GM12892 (cell line): ENCODE data around the gene CSNK1D.

ENCODE experiments used
- POLR2A ChIP-seq: IDR thresholded peaks from 2 replicates; pipeline ENCODE4 v1.6.1; 2011; ENCODE audit warnings: low read depth, low read length, control low read depth
- POLR2AphosphoS5 ChIP-seq: IDR thresholded peaks from 2 replicates; pipeline ENCODE4 v1.6.1; 2011; ENCODE audit warnings: low read depth, low read length, control low read depth
- TAF1 ChIP-seq: IDR thresholded peaks from 2 replicates; pipeline ENCODE4 v1.6.1; 2011; ENCODE audit warnings: low read depth, mild to moderate bottlenecking, control low read depth, low read length, borderline replicate concordance

GRCh38 chr17:82271401-82271800 is 2.1 kb downstream of the CSNK1D start:
- no peak for TF ChIP-seq POLR2A
- TF ChIP-seq TAF1 = no peak
- TF ChIP-seq POLR2AphosphoS5 = no peak
